Lower leg skin (tissue), 3 donors: ENCODE results near the gene PIP4K2A.

ENCODE experiments used
- POLR2A ChIP-seq, 2 donors: fragments of 450-650 bp; IDR thresholded peaks; one replicate each; pipeline ENCODE4 v1.6.1; 2016 to 2017; ENCODE audit warnings: antibody characterized with exemption in 2 of 2, mild to moderate bottlenecking in 1 of 2, moderate library complexity in 1 of 2
- TF ChIP-seq, protein P1 (sequence below), 3 donors: fragments of 450-650 bp; IDR thresholded peaks; one replicate each; pipeline ENCODE4 v1.5.1; 2016; ENCODE audit warnings: antibody characterized with exemption in 3 of 3, mild to moderate bottlenecking in 3 of 3, moderate library complexity in 2 of 3

DNA sequence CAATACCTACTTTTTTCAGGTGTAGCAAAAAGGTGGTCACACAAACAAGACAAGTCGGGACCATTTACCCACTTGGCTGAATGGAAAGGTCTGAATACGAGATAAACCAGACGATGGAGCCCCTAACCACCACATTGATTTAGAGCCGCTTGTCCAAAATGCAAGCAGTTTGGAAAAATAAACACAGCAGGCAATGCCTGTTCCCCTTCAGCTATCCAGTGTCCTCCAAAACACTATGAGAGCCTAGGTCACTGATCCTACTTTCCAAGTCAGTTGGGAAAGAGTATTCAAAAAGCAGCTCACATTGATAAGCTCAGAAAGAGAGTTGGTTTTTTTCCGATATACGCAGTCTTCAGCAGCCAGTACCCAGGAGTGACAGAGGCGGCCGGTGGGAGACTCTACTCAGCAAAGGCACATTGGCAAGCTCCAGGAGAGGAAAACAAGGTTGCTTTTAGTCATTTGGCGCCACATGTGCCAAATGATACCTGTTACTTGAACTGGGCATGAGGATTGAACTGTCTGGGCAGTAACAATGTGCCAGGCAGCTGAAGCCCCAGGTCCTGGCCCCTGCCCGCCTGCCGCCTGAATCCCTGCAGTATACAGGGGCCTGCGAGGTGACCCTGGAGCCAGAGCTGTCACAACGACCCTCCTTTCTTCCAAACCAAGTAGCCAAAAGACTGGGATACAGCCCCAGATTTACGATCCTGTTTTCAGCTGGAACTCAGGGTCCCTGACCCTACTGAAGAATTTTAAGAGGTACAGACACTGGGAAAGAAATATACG is 109.8 kb downstream of the PIP4K2A start:
- TF ChIP-seq POLR2A (IDR thresholded peaks at IDR 0.05), result no peak
- TF ChIP-seq, protein P1, sequence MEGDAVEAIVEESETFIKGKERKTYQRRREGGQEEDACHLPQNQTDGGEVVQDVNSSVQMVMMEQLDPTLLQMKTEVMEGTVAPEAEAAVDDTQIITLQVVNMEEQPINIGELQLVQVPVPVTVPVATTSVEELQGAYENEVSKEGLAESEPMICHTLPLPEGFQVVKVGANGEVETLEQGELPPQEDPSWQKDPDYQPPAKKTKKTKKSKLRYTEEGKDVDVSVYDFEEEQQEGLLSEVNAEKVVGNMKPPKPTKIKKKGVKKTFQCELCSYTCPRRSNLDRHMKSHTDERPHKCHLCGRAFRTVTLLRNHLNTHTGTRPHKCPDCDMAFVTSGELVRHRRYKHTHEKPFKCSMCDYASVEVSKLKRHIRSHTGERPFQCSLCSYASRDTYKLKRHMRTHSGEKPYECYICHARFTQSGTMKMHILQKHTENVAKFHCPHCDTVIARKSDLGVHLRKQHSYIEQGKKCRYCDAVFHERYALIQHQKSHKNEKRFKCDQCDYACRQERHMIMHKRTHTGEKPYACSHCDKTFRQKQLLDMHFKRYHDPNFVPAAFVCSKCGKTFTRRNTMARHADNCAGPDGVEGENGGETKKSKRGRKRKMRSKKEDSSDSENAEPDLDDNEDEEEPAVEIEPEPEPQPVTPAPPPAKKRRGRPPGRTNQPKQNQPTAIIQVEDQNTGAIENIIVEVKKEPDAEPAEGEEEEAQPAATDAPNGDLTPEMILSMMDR (IDR thresholded peaks at IDR 0.05), result no peak
